SK-N-SH (cell line): ENCODE measurements around the gene ARHGEF40. TPM values are rescaled to one million over a fixed set of nuclear protein-coding genes. Genes with fewer than 3 reads are reported as not detected.

ENCODE experiments used
- CTCF ChIA-PET: fragments of 300-600, 350-600 bp; formaldehyde crosslinking; extraction: SDS; loops from one replicate; lab custom pipeline; 2021; lab: Yijun Ruan, JAX
- POLR2A ChIA-PET: fragments of 350-600 bp; sonication (Branson Sonifier 250); formaldehyde crosslinking; extraction: SDS; loops from one replicate; lab custom pipeline; 2020; ENCODE audit warnings: antibody characterized with exemption, inconsistent platforms; lab: Yijun Ruan, JAX
- DNase-seq: peaks from one replicate; pipeline ENCODE4 v3.0.0; 2012
- H2AFZ ChIP-seq: fragments of 200-600 bp; sonication (generic); 2 replicates; pipeline ENCODE4 v1.8.1; 2016; ENCODE audit warnings: antibody characterized with exemption, mild to moderate bottlenecking, low read depth
- H3F3A ChIP-seq: fragments of 200-600 bp; sonication (generic); replicated peaks from 2 replicates; pipeline ENCODE3; 2016; ENCODE audit warnings: antibody characterized with exemption, mild to moderate bottlenecking; ENCODE audit not compliant: insufficient read depth
- H3K27ac ChIP-seq, 2 experiments: fragments of 200-500 bp in 1 of 2; fragments of 200-600 bp in 1 of 2; sonication (Bioruptor generic) in 1 of 2; sonication (generic), shearing (Covaris generic) in 1 of 2; 2 replicates each; pipeline versions ENCODE4 v1.5.1 to v1.6.1; 2014 to 2016; ENCODE audit warnings: low read depth in 2 of 2, inconsistent platforms in 1 of 2, low read length in 1 of 2, mild to moderate bottlenecking in 1 of 2, mixed read lengths in 1 of 2
- H3K27me3 ChIP-seq: fragments of 200-600 bp; sonication (generic), shearing (Covaris generic); 2 replicates; pipeline ENCODE4 v1.6.1; 2016; ENCODE audit warnings: mixed run types; ENCODE audit not compliant: insufficient read depth
- H3K36me3 ChIP-seq, 2 experiments: fragments of 200-500 bp in 1 of 2; fragments of 200-600 bp in 1 of 2; sonication (Bioruptor generic) in 1 of 2; sonication (generic) in 1 of 2; replicated peaks in 1 of 2; 2 replicates each; pipeline versions ENCODE3 to v1.5.1; 2014 to 2016; ENCODE audit warnings: low read length in 1 of 2, mild to moderate bottlenecking in 1 of 2; ENCODE audit not compliant: insufficient read depth in 2 of 2, control insufficient read depth in 1 of 2
- H3K4me1 ChIP-seq, 2 experiments: fragments of 200-500 bp in 1 of 2; fragments of 200-600 bp in 1 of 2; sonication (Bioruptor generic) in 1 of 2; sonication (generic), shearing (Covaris generic) in 1 of 2; 2 replicates each; pipeline versions ENCODE4 v1.5.1 to v1.6.1; 2014 to 2016; ENCODE audit warnings: low read depth in 1 of 2, low read length in 1 of 2, mixed run types in 1 of 2; ENCODE audit not compliant: insufficient read depth in 2 of 2, control insufficient read depth in 1 of 2
- H3K4me2 ChIP-seq: fragments of 200-600 bp; sonication (generic), shearing (Covaris generic); 2 replicates; pipeline ENCODE4 v1.6.1; 2017; ENCODE audit warnings: mixed run types
- H3K4me3 ChIP-seq, 2 experiments: fragments of 200-500 bp in 1 of 2; fragments of 200-600 bp in 1 of 2; sonication (Bioruptor generic) in 1 of 2; sonication (generic), shearing (Covaris generic) in 1 of 2; 2 replicates each; pipeline versions ENCODE4 v1.5.1 to v1.8.1; 2014 to 2016; ENCODE audit warnings: low read depth in 2 of 2, inconsistent platforms in 1 of 2, low read length in 1 of 2, mild to moderate bottlenecking in 1 of 2, mixed read lengths in 1 of 2, moderate library complexity in 1 of 2
- H3K79me2 ChIP-seq: fragments of 200-600 bp; sonication (generic); 2 replicates; pipeline ENCODE4 v1.8.1; 2017; ENCODE audit warnings: mild to moderate bottlenecking; ENCODE audit not compliant: insufficient read depth
- H3K9ac ChIP-seq: fragments of 200-600 bp; sonication (generic); 2 replicates; pipeline ENCODE4 v1.6.1; 2017; ENCODE audit warnings: mixed run types
- H3K9me2 ChIP-seq: fragments of 200-600 bp; sonication (generic); 2 replicates; pipeline ENCODE4 v1.6.1; 2017; ENCODE audit warnings: mixed run types
- H3K9me3 ChIP-seq: fragments of 200-600 bp; sonication (generic); 2 replicates; pipeline ENCODE4 v1.6.1; 2017; ENCODE audit warnings: mixed run types, mild to moderate bottlenecking, moderate library complexity
- H4K20me1 ChIP-seq: fragments of 200-600 bp; sonication (generic); 2 replicates; pipeline ENCODE4 v1.6.1; 2017; ENCODE audit warnings: mild to moderate bottlenecking, mixed run types; ENCODE audit not compliant: insufficient read depth
- CHD2 ChIP-seq: fragments of 150-350 bp; IDR thresholded peaks from 2 replicates; pipeline ENCODE4 v1.6.1; 2018; ENCODE audit warnings: low read length; ENCODE audit not compliant: partially characterized antibody
- FOSL2 ChIP-seq: IDR thresholded peaks from 2 replicates; pipeline ENCODE4 v1.4.0; 2012; ENCODE audit warnings: low read depth, mild to moderate bottlenecking, moderate library complexity, borderline replicate concordance
- GABPA ChIP-seq: IDR thresholded peaks from 2 replicates; pipeline ENCODE4 v1.4.0; 2012; ENCODE audit warnings: low read depth, mild to moderate bottlenecking
- GATA2 ChIP-seq: sonication (generic); formaldehyde crosslinking; IDR thresholded peaks from 2 replicates; pipeline ENCODE4 v1.5.0; 2020; ENCODE audit warnings: mild to moderate bottlenecking, missing genetic modification reagents
- NFIC ChIP-seq: IDR thresholded peaks from 2 replicates; pipeline ENCODE4 v1.4.0; 2012; ENCODE audit warnings: borderline replicate concordance
- RAD21 ChIP-seq: IDR thresholded peaks from 2 replicates; pipeline ENCODE4 v1.6.1; 2012; ENCODE audit warnings: mild to moderate bottlenecking, low read length
- RFX5 ChIP-seq: IDR thresholded peaks from 2 replicates; pipeline ENCODE4 v1.6.1; 2012; ENCODE audit warnings: mild to moderate bottlenecking, improper control_type of control experiment, low read length
- RXRA ChIP-seq: IDR thresholded peaks from 2 replicates; pipeline ENCODE4 v1.4.0; 2012; ENCODE audit warnings: low read depth, mild to moderate bottlenecking, borderline replicate concordance
- SIN3A ChIP-seq: IDR thresholded peaks from 2 replicates; pipeline ENCODE4 v1.6.1; 2012; ENCODE audit warnings: low read depth, mild to moderate bottlenecking, low read length, moderate library complexity, borderline replicate concordance
- TAF1 ChIP-seq: IDR thresholded peaks from 2 replicates; pipeline ENCODE4 v1.6.1; 2012; ENCODE audit warnings: low read depth, mild to moderate bottlenecking, low read length, moderate library complexity, borderline replicate concordance
- TCF12 ChIP-seq: IDR thresholded peaks from 2 replicates; pipeline ENCODE4 v1.4.0; 2012
- TEAD4 ChIP-seq: IDR thresholded peaks from 2 replicates; pipeline ENCODE4 v1.4.0; 2012; ENCODE audit warnings: mild to moderate bottlenecking, borderline replicate concordance; ENCODE audit not compliant: insufficient read depth
- WGBS: methylation state at CpG from one replicate; pipeline ENCODE4 v1.1.6; 2017; ENCODE audit warnings: low lambda C conversion rate; 5-methylcytosine and 5-hydroxymethylcytosine counted together
- polyA plus RNA-seq, 3 experiments: library from polyadenylated mRNA; depleted of rRNA; stranded (reverse); fragments of >200 nt; gene quantifications; 2 replicates each; pipeline ENCODE4 v1.2.3, GENCODE V29; 2012
- TF ChIP-seq, protein P1 (sequence below): fragments of 200-600 bp; sonication (generic); IDR thresholded peaks from 2 replicates; pipeline ENCODE4 v1.6.1; 2017; ENCODE audit warnings: antibody characterized with exemption, mild to moderate bottlenecking, moderate library complexity
- TF ChIP-seq, protein P2 (sequence below): IDR thresholded peaks from 2 replicates; pipeline ENCODE4; 2012
- TF ChIP-seq, protein P3 (sequence below): fragments of 150-350 bp; IDR thresholded peaks from 2 replicates; pipeline ENCODE4 v1.6.1; 2017; ENCODE audit warnings: antibody characterized with exemption, low read length, low read depth, borderline replicate concordance
- TF ChIP-seq, protein P4 (sequence below): IDR thresholded peaks from 2 replicates; pipeline ENCODE4 v1.6.1; 2012; ENCODE audit warnings: mild to moderate bottlenecking, low read depth, low read length, moderate library complexity
- TF ChIP-seq, protein P5 (sequence below): fragments of 150-350 bp; IDR thresholded peaks from 2 replicates; pipeline ENCODE4 v1.6.1; 2016; ENCODE audit warnings: mild to moderate bottlenecking, low read depth, low read length
- TF ChIP-seq, protein P6 (sequence below): IDR thresholded peaks from 2 replicates; pipeline ENCODE4 v1.4.0; 2012; ENCODE audit warnings: low read depth, borderline replicate concordance

Gene ARHGEF40
- polyA plus RNA-seq, 1 of the 3 experiments (the other 2 are of a cell fraction), result 58.8 TPM

DNA sequence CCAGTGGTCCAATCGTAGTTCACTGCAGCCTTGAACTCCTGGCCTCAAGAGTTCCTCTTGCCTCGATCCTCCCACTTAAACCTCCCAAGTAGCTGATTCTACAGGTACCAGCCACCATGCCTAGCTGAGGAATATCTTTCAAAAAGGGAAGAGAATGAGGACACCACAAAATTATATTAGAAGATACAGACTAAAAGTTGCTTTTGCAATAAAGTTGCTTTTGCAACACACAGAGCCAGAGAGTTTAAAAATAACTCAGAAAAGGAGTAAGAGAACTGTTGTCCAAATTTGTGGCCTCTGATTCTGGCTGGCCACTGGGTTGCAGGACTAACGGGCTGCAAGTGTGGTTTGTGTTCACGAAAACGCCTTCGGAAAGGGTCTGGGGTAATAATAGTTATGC, 50.6 kb downstream of the ARHGEF40 start:
- no peaks in the 10 kb centered on the region for H3K9me2 ChIP-seq
- no peak overlapping the region for H3K9ac ChIP-seq
- no peak for TF ChIP-seq GABPA
- no peak for TF ChIP-seq TCF12
- TF ChIP-seq, protein P1, sequence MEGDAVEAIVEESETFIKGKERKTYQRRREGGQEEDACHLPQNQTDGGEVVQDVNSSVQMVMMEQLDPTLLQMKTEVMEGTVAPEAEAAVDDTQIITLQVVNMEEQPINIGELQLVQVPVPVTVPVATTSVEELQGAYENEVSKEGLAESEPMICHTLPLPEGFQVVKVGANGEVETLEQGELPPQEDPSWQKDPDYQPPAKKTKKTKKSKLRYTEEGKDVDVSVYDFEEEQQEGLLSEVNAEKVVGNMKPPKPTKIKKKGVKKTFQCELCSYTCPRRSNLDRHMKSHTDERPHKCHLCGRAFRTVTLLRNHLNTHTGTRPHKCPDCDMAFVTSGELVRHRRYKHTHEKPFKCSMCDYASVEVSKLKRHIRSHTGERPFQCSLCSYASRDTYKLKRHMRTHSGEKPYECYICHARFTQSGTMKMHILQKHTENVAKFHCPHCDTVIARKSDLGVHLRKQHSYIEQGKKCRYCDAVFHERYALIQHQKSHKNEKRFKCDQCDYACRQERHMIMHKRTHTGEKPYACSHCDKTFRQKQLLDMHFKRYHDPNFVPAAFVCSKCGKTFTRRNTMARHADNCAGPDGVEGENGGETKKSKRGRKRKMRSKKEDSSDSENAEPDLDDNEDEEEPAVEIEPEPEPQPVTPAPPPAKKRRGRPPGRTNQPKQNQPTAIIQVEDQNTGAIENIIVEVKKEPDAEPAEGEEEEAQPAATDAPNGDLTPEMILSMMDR, result no peak
- TF ChIP-seq, protein P2, sequence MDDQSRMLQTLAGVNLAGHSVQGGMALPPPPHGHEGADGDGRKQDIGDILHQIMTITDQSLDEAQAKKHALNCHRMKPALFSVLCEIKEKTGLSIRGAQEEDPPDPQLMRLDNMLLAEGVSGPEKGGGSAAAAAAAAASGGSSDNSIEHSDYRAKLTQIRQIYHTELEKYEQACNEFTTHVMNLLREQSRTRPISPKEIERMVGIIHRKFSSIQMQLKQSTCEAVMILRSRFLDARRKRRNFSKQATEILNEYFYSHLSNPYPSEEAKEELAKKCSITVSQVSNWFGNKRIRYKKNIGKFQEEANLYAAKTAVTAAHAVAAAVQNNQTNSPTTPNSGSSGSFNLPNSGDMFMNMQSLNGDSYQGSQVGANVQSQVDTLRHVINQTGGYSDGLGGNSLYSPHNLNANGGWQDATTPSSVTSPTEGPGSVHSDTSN, result no peak
- no peak for TF ChIP-seq NFIC
- no peak for TF ChIP-seq RXRA
- TF ChIP-seq CHD2, result no peak
- TF ChIP-seq, protein P3, sequence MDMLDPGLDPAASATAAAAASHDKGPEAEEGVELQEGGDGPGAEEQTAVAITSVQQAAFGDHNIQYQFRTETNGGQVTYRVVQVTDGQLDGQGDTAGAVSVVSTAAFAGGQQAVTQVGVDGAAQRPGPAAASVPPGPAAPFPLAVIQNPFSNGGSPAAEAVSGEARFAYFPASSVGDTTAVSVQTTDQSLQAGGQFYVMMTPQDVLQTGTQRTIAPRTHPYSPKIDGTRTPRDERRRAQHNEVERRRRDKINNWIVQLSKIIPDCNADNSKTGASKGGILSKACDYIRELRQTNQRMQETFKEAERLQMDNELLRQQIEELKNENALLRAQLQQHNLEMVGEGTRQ, result no peak
- TF ChIP-seq SIN3A, result no peak
- TF ChIP-seq TAF1, result no peak
- TF ChIP-seq, protein P4, sequence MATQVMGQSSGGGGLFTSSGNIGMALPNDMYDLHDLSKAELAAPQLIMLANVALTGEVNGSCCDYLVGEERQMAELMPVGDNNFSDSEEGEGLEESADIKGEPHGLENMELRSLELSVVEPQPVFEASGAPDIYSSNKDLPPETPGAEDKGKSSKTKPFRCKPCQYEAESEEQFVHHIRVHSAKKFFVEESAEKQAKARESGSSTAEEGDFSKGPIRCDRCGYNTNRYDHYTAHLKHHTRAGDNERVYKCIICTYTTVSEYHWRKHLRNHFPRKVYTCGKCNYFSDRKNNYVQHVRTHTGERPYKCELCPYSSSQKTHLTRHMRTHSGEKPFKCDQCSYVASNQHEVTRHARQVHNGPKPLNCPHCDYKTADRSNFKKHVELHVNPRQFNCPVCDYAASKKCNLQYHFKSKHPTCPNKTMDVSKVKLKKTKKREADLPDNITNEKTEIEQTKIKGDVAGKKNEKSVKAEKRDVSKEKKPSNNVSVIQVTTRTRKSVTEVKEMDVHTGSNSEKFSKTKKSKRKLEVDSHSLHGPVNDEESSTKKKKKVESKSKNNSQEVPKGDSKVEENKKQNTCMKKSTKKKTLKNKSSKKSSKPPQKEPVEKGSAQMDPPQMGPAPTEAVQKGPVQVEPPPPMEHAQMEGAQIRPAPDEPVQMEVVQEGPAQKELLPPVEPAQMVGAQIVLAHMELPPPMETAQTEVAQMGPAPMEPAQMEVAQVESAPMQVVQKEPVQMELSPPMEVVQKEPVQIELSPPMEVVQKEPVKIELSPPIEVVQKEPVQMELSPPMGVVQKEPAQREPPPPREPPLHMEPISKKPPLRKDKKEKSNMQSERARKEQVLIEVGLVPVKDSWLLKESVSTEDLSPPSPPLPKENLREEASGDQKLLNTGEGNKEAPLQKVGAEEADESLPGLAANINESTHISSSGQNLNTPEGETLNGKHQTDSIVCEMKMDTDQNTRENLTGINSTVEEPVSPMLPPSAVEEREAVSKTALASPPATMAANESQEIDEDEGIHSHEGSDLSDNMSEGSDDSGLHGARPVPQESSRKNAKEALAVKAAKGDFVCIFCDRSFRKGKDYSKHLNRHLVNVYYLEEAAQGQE, result no peak
- TF ChIP-seq, protein P5, sequence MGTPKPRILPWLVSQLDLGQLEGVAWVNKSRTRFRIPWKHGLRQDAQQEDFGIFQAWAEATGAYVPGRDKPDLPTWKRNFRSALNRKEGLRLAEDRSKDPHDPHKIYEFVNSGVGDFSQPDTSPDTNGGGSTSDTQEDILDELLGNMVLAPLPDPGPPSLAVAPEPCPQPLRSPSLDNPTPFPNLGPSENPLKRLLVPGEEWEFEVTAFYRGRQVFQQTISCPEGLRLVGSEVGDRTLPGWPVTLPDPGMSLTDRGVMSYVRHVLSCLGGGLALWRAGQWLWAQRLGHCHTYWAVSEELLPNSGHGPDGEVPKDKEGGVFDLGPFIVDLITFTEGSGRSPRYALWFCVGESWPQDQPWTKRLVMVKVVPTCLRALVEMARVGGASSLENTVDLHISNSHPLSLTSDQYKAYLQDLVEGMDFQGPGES, result no peak
- TF ChIP-seq FOSL2, result no peak
- TF ChIP-seq RFX5, result no peak
- no peak for TF ChIP-seq TEAD4
- TF ChIP-seq GATA2, result no peak
- TF ChIP-seq RAD21, result no peak
- TF ChIP-seq, protein P6, sequence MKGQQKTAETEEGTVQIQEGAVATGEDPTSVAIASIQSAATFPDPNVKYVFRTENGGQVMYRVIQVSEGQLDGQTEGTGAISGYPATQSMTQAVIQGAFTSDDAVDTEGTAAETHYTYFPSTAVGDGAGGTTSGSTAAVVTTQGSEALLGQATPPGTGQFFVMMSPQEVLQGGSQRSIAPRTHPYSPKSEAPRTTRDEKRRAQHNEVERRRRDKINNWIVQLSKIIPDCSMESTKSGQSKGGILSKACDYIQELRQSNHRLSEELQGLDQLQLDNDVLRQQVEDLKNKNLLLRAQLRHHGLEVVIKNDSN, result no peak
- no peaks in the 10 kb centered on the region; the same call in 1 of the 2 replicates for H3K27me3 ChIP-seq
- H3F3A ChIP-seq, result no peaks in the 10 kb centered on the region
- no peaks in the 10 kb centered on the region for H3K4me1 ChIP-seq
- no peaks in the 10 kb centered on the region for H4K20me1 ChIP-seq
- no peaks in the 10 kb centered on the region for H3K79me2 ChIP-seq
- no peaks in the 10 kb centered on the region for H3K9me3 ChIP-seq
- H3K4me2 ChIP-seq, result no peak overlapping the region
- H3K4me3 ChIP-seq, result no peak overlapping the region
- no peak overlapping the region for H3K27ac ChIP-seq
- no peak for DNase-seq
- no peaks in the 10 kb centered on the region for H3K36me3 ChIP-seq
- CTCF ChIA-PET, result interaction anchor here (1.4 to 2.0 kb wide), 3 partner anchors 14 to 106 kb away, joined by 3 to 6 read pairs (median 4); no protein-coding TSS in a partner anchor
- H2AFZ ChIP-seq, result no peak overlapping the region
- POLR2A ChIA-PET, result no interaction called here
- WGBS, result 46% methylated on average over 6 of the region's 6 CpGs
